ENCODE data around the gene NLRP4.
"Not testable (repeated sequence)": the region's sequence is repeated elsewhere in the genome, so short reads cannot be mapped to it uniquely, and the experiment has no call there.

NLRP4 gene

DNA sequence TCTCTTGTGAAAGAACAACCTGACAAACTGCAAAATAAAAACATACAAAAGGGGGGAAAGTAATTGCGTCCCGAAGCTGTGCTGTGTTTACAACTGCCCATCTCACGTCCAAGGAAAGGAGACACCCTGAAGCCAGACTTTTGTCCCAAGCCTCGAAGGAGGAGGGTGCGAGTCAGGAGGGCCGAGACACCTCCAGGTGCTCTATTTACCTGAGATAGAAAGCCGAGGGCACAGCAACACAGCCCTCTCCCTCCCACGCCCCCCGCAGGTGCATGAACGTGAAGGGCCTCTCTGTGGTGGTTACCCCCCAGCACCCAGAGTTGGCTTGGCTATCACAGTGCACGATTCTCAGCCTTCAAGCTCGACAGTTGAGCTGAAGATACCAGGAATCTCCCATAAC, 62.6 kb downstream of the NLRP4 start:
- no peak for DNase-seq (ENCODE audit: low read depth, low spot score)

DNA sequence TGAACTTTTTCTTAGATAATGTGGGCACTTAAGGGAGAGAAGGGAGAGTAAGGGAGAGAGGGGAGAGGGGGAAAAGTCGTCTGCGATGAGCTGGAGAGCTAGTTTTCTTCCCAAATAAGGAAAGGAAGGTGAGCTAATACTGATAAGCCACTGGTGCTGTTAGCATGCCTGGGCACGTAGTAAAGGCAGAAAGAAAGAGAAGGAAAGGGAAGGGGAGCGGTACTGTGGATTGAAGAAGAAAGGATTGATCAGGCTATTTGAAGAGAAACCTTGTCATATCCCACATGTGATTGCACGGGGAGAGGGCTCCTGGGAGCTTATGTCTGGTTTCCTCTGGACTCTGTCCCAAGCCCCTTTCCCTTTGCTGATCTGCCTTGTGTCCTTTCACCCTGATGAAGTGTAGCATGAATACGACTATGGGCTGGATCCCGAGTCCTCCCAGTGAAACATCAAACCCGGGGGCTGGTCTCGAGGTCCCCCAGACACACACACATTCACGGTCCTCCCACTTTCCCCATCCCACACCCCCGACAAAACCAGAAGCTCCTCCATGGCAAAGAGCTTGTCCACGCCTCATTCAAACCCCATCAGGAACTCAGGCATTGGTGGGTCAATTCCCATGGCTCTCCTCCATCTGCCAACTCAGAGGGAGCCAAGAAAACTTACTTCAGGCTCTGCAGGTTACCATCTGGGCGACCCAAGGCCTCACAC, 65.2 kb downstream of the NLRP4 start:
- no peak for DNase-seq (ENCODE audit: low read depth, low spot score)

DNA sequence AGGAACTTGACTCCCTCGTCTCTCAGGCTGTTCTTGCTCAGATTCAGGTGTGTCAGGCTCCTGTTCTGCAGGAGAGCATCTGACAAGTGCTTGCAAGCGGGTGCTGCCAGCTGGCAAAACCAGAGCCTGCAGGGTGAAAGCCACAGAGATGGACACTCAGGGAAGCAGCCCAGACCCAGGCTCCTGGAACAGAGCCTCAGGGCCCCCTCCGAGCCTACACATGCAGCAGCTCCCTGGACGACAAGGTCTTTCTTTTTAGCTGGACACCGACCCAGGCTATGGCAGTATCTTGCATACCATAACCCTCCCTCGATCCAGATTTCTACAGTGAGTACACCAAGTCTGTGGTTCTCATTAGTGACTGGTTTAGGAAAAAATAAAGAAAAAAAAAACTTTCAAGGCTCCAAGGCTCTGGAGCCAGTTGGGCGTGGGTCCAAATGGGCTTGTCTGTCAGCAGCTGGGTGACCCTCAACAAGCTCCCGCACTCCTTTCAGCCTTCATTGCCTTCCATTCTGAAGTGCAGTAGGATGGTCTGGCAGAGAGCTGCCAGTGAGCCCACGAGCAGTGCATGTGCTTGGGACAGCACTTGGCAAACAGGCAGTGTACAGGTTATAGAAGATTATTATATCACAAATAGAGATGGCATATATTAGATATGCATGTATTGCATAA, 65.9 kb downstream of the NLRP4 start:
- DNase-seq (ENCODE audit: low read depth, low spot score) = no peak

DNA sequence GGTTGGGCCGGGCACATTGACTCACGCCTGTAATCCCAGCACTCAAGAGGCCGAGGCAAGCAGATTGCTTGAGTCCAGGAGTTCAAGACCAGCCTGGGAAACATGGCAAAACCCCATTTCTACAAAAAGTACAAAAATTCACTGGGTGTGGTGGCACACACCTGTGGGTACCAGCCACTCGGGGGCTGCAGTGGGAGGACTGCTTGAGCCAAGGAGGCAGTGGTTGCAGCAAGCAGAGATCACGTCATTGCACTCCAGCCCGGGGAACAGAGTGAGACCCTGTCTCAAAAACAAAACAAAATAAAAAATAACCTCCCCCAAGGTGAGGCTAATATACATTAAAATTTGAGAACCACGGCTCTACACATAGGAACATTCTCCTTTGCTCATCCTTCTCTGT, 70.9 kb downstream of the NLRP4 start:
- DNase-seq (ENCODE audit: low read depth, low spot score) = no peak

GRCh38 chr19:55907746-55908145, 71.4 kb downstream of the NLRP4 start:
- no peak for DNase-seq (ENCODE audit: low read depth, low spot score)

DNA sequence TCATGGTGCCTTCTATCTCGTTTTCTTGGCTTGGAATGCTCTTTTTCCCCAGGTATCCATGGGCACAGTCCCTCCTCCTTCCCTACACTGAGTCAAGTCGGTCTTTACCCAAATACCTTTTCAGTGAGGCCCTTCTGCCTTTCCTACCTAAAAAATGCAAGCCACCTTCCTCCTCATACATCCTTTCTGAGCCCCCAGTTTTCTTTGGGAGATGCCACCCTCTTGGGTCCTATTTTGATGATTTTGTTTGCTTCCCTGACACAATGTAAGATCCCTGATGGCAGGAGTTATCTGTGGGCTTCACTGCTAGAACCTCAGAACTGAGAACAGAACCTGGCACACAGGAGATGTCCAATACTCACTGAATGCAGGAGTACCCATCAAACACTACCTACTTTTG, 73.5 kb downstream of the NLRP4 start:
- DNase-seq (ENCODE audit: low read depth, low spot score) = no peak

GRCh38 chr19:55912916-55913315, 76.6 kb downstream of the NLRP4 start:
- no peak for DNase-seq (ENCODE audit: low read depth, low spot score)

GRCh38 chr19:55913643-55914268, 77.4 kb downstream of the NLRP4 start:
- DNase-seq (ENCODE audit: low read depth, low spot score) = no peak

DNA sequence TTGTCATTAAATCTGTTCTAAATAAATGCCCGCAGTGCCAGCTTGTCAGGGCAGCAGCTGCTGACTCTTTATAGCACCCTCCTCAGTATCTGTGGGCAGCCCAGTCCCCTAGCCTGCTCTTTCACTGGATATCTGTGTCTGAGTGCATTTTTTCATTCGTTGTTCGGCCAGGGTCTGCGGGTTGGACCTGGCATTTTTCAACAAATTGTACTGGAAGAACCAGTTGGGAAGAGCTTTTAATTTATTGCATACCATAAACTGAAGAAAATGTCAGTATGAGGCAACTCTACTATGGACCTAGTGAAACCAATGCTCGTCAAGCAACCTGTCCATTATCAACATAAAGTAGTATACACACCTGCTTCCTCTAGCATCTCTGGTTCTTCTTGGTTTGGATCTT, 87.2 kb downstream of the NLRP4 start:
- DNase-seq (ENCODE audit: low read depth, low spot score) = no peak

GRCh38 chr19:55927991-55928390, 91.7 kb downstream of the NLRP4 start:
- no peak for DNase-seq (ENCODE audit: low read depth, low spot score)

DNA sequence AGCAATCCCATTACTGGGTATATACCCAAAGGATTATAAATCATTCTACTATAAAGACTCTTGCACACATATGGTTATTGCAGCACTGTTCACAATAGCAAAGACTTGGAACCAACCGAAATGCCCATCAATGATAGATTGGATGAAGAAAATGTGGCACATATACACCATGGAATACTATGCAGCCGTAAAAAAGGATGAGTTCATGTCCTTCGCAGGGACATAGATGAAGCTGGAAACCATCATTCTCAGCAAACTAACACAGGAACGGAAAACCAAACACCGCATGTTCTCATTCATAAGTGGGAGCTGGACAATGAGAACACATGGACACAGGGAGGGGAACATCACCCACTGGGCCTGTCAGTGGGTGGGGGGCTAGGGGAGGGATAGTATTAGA, 92.9 kb downstream of the NLRP4 start:
- DNase-seq (ENCODE audit: low read depth, low spot score) = not testable (repeated sequence)

DNA sequence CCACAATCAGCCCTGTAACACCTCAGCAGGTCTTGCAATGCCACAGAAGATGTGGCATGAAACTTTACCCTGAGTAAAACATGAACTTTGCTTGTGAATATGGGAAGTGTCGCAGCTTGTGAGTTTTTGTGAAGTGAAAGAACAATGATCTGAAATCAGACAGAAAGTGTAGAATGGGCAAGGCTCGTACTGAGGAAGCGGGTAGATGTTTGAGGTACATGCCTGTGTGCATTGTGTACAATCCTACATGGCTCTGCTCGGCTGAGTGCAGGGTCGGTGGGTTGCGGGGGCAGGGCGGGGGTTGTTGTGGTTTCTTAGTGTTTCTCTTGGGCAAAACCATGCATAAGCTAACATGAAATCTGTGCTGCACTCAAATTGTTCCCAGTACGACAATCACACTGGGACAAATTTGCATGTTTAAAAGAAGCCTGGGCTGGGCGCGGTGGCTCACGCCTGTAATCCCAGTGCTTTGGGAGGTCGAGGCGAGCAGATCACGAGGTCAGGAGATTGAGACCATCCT, 94.7 kb downstream of the NLRP4 start:
- DNase-seq (ENCODE audit: low read depth, low spot score) = no peak
